Body of pancreas (tissue), 4 donors: ENCODE results near the gene UBE2D2.

ENCODE experiments used
- CTCF ChIP-seq, 7 experiments: fragments of 450-650 bp in 4 of 7; fragments of 200-600 bp in 3 of 7; sonication (generic) in 3 of 7; IDR thresholded peaks; one replicate each; pipeline ENCODE4 v1.5.1; 2016 to 2019; ENCODE audit warnings: antibody characterized with exemption in 7 of 7
- POLR2A ChIP-seq, 3 donors: fragments of 450-650 bp; IDR thresholded peaks; one replicate each; pipeline ENCODE4 v1.6.1; 2016; ENCODE audit warnings: antibody characterized with exemption in 3 of 3, mild to moderate bottlenecking in 2 of 3

GRCh38 chr5:139641116-139642080 is 80.3 kb downstream of the UBE2D2 start:
- no peak for TF ChIP-seq CTCF (IDR thresholded peaks at IDR 0.05)
- TF ChIP-seq POLR2A (IDR thresholded peaks at IDR 0.05), result no peak
